HCT116 (cell line): ENCODE data around the gene GHR.

Experiments used
- CEBPB ChIP-seq: IDR thresholded peaks from 2 replicates; pipeline ENCODE4 v1.6.1; 2012; ENCODE audit warnings: low read depth
- EZH2 ChIP-seq: fragments of 200-600 bp; sonication (generic); IDR thresholded peaks from 2 replicates; pipeline ENCODE4 v1.6.1; 2017; ENCODE audit warnings: antibody characterized with exemption, mixed run types
- FOSL1 ChIP-seq: IDR thresholded peaks from 2 replicates; pipeline ENCODE4 v1.6.1; 2012; ENCODE audit warnings: low read depth
- POLR2AphosphoS5 ChIP-seq: IDR thresholded peaks from 2 replicates; pipeline ENCODE4 v1.6.1; 2011; ENCODE audit warnings: mild to moderate bottlenecking, low read depth, low read length, moderate library complexity
- TCF7L2 ChIP-seq: IDR thresholded peaks from 2 replicates; pipeline ENCODE4 v1.7.0; 2011; ENCODE audit warnings: borderline replicate concordance, inconsistent platforms; ENCODE audit not compliant: insufficient read depth, insufficient read length; ENCODE audit errors: extremely low read depth
- YY1 ChIP-seq: IDR thresholded peaks from 2 replicates; pipeline ENCODE4 v1.6.1; 2011; ENCODE audit warnings: low read length, low read depth, moderate library complexity, mild to moderate bottlenecking; ENCODE audit not compliant: insufficient replicate concordance; ENCODE audit errors: extremely low read depth
- TF ChIP-seq, protein P1 (sequence below), 3 experiments: fragments of 200-600 bp in 1 of 3; sonication (generic) in 1 of 3; IDR thresholded peaks in 2 of 3; conservative IDR thresholded peaks in 1 of 3; 2 replicates each; pipeline ENCODE4 v1.5.1; 2012 to 2017; ENCODE audit warnings: low read depth in 2 of 3, low read length in 2 of 3, antibody characterized with exemption in 1 of 3, borderline replicate concordance in 1 of 3, control low read depth in 1 of 3, mild to moderate bottlenecking in 1 of 3, mixed read lengths in 1 of 3, mixed run types in 1 of 3, moderate library complexity in 1 of 3; ENCODE audit not compliant: insufficient read depth in 1 of 3
- TF ChIP-seq, protein P2 (sequence below): IDR thresholded peaks from 2 replicates; pipeline ENCODE4 v1.6.1; 2012; ENCODE audit warnings: low read depth
- TF ChIP-seq, protein P3 (sequence below): IDR thresholded peaks from 2 replicates; pipeline ENCODE4 v1.6.1; 2012
- TF ChIP-seq, protein P4 (sequence below): IDR thresholded peaks from 2 replicates; pipeline ENCODE4 v1.6.1; 2012

DNA sequence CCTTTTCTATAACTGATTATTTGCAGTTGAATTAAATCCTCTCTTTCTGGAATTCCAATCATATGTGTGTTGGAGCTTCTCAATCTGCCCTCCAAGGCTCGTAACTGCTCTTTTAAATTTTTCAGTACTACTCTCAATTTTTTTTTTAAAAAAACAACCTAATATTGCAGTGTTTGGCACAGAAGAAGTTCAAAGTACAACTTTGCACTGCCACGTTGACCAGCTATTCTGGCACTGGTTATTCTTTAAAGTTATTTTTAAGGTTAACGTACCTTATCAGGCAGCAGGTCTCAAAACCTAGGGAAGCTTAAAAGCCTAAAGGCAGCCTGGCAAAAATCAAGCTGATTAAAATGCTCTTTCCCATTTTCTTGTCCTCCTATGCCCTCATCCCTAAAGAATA is 120.5 kb downstream of the GHR start:
- TF ChIP-seq, protein P1, sequence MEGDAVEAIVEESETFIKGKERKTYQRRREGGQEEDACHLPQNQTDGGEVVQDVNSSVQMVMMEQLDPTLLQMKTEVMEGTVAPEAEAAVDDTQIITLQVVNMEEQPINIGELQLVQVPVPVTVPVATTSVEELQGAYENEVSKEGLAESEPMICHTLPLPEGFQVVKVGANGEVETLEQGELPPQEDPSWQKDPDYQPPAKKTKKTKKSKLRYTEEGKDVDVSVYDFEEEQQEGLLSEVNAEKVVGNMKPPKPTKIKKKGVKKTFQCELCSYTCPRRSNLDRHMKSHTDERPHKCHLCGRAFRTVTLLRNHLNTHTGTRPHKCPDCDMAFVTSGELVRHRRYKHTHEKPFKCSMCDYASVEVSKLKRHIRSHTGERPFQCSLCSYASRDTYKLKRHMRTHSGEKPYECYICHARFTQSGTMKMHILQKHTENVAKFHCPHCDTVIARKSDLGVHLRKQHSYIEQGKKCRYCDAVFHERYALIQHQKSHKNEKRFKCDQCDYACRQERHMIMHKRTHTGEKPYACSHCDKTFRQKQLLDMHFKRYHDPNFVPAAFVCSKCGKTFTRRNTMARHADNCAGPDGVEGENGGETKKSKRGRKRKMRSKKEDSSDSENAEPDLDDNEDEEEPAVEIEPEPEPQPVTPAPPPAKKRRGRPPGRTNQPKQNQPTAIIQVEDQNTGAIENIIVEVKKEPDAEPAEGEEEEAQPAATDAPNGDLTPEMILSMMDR (IDR thresholded peaks at IDR 0.05 in 2 of 3, conservative IDR thresholded peaks at IDR 0.05 in 1 of 3; ENCODE audit: borderline replicate concordance in 1 of 3, insufficient read depth in 1 of 3, low read depth in 2 of 3, low read length in 2 of 3) = no peak
- TF ChIP-seq, protein P2, sequence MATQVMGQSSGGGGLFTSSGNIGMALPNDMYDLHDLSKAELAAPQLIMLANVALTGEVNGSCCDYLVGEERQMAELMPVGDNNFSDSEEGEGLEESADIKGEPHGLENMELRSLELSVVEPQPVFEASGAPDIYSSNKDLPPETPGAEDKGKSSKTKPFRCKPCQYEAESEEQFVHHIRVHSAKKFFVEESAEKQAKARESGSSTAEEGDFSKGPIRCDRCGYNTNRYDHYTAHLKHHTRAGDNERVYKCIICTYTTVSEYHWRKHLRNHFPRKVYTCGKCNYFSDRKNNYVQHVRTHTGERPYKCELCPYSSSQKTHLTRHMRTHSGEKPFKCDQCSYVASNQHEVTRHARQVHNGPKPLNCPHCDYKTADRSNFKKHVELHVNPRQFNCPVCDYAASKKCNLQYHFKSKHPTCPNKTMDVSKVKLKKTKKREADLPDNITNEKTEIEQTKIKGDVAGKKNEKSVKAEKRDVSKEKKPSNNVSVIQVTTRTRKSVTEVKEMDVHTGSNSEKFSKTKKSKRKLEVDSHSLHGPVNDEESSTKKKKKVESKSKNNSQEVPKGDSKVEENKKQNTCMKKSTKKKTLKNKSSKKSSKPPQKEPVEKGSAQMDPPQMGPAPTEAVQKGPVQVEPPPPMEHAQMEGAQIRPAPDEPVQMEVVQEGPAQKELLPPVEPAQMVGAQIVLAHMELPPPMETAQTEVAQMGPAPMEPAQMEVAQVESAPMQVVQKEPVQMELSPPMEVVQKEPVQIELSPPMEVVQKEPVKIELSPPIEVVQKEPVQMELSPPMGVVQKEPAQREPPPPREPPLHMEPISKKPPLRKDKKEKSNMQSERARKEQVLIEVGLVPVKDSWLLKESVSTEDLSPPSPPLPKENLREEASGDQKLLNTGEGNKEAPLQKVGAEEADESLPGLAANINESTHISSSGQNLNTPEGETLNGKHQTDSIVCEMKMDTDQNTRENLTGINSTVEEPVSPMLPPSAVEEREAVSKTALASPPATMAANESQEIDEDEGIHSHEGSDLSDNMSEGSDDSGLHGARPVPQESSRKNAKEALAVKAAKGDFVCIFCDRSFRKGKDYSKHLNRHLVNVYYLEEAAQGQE = no peak
- TF ChIP-seq YY1 (no peak), EZH2 (no peak), TCF7L2 (no peak), FOSL1 (no peak), CEBPB (no peak), POLR2AphosphoS5 (no peak)
- TF ChIP-seq, protein P3, sequence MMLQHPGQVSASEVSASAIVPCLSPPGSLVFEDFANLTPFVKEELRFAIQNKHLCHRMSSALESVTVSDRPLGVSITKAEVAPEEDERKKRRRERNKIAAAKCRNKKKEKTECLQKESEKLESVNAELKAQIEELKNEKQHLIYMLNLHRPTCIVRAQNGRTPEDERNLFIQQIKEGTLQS = no peak
- TF ChIP-seq, protein P4, sequence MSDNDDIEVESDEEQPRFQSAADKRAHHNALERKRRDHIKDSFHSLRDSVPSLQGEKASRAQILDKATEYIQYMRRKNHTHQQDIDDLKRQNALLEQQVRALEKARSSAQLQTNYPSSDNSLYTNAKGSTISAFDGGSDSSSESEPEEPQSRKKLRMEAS = no peak
